Measurements from ENCODE around the gene SIGLEC10.
A peak's percentile ranks its signal among the peaks of the same experiment; 100 is the strongest.
"Not testable (repeated sequence)": the region's sequence is repeated elsewhere in the genome, so short reads cannot be mapped to it uniquely, and the experiment has no call there.

The SIGLEC10 gene

DNA sequence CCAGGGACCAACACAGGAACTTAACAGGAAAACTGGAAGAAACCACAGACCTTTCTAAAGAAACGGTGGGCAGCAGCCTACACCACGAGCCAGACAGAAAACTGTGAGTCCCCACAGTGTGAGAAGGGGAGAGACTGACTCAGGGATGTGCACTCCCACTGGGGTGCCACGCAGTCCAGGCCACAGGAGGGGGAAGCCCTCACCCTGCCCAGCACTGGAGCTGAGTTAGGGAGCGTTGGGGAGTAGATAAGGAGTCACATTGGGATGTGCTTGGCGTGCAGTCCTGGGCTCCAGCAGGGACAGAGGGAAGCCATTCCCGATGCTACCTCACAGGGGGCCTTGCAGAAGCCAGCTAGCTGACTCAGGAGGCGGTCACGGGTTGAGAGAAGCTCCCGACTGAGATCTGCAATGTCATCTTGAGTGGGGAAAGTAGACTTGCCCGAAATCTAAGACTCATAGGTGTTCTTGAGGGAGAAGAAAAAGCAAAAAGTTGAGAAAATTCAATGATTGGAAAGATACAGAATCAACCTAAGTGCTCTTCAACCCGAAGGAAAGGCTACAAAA, 23.5 kb upstream of the SIGLEC10 start:
- DNase-seq (ENCODE audit: low read depth in 2 of 2, low spot score in 1 of 2): peak; percentile 33 to 67

DNA sequence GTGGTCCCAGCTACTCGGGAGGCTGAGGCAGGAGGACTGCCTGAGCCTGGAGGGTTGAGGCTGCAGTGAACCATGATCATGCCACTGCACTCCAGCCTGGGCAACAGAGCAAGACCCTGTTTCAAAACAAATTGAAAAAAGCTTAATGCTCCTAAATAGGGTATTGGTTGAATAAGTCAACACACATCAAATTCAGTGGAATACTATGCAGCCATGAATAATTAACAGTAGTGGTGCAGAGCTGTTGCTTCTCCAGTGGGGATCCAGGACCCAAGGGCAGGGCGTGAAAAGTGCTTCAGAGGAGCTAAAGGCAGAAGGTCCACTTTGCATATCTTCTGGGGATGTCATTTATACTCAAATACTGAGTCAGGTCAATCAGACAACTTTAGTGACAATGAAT, 22.6 kb upstream of the SIGLEC10 start:
- DNase-seq (ENCODE audit: low read depth in 2 of 2, low spot score in 1 of 2): no peak

- DNase-seq (ENCODE audit: low read depth in 2 of 2, low spot score in 1 of 2): no peak
These were observed 21.6 kb upstream of the SIGLEC10 start for GRCh38 chr19:51439021-51439465.

GRCh38 chr19:51434456-51434855, 17.0 kb upstream of the SIGLEC10 start:
- no peak for DNase-seq (ENCODE audit: low read depth in 2 of 2, low spot score in 1 of 2)

DNA sequence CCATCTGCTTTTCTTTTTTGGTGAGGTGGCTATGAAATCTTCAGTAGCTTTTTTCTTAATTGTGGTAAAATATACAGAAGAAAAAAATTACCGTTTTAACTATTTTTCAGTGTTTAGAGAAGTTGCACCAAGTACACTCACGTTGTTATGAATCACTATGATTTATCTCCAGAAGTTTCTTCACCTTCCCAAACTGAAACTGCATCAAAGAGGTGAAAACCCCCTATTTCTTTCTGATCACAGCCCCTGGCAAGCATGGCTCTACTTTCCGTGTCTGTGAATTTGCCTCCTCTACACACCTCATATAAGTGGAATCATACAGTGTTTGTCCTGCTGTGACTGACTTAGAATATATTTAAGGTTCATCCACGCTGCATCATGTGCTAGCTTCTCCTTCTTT, 15.6 kb upstream of the SIGLEC10 start:
- DNase-seq (ENCODE audit: low read depth in 2 of 2, low spot score in 1 of 2): no peak

- no peak for DNase-seq (ENCODE audit: low read depth in 2 of 2, low spot score in 1 of 2)
These were observed 13.7 kb upstream of the SIGLEC10 start for GRCh38 chr19:51431124-51431523.

DNA sequence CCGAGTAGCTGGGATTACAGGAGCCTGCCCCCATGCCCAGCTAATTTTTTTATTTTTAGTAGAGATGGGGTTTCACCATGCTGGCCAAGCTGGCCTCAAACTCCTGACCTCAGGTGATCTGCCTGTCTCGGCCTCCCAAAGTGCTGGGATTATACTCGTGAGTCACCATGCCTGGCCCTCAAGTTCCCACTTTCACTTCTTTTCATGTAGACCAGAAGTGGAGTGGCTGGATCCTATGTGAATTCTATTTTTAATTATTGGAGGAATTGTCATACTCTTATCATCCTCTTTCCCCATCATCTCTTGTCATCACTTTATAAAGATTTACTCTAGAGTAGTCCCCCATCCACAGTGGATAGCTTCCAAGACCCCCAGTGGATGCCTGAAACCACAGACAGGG, 12.8 kb upstream of the SIGLEC10 start:
- no peak for DNase-seq (ENCODE audit: low read depth in 2 of 2, low spot score in 1 of 2)

DNA sequence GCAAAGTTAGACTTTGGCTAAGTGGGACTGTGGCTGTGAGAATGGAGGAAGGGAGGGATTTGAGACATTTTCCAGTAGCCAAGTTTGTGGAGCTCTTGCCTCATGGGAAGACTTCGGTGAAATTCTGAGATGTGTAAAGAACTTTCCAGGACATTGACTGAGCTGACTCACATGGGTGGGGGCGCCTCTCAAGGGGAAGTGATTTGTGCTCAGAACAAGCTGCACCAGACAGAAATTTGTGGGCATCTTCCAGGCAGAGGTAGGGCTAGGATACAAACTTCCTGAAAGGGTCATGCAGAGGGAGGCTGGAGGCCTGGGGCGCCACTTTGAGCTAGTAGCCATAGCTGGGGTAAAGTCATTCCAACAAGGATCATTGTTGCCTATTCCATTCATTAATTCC, 9.8 kb upstream of the SIGLEC10 start:
- DNase-seq (ENCODE audit: low read depth in 2 of 2, low spot score in 1 of 2): no peak

GRCh38 chr19:51422053-51422448, 4.6 kb upstream of the SIGLEC10 start:
- DNase-seq (ENCODE audit: low read depth in 2 of 2, low spot score in 1 of 2): peak; percentile 68 to 84

DNA sequence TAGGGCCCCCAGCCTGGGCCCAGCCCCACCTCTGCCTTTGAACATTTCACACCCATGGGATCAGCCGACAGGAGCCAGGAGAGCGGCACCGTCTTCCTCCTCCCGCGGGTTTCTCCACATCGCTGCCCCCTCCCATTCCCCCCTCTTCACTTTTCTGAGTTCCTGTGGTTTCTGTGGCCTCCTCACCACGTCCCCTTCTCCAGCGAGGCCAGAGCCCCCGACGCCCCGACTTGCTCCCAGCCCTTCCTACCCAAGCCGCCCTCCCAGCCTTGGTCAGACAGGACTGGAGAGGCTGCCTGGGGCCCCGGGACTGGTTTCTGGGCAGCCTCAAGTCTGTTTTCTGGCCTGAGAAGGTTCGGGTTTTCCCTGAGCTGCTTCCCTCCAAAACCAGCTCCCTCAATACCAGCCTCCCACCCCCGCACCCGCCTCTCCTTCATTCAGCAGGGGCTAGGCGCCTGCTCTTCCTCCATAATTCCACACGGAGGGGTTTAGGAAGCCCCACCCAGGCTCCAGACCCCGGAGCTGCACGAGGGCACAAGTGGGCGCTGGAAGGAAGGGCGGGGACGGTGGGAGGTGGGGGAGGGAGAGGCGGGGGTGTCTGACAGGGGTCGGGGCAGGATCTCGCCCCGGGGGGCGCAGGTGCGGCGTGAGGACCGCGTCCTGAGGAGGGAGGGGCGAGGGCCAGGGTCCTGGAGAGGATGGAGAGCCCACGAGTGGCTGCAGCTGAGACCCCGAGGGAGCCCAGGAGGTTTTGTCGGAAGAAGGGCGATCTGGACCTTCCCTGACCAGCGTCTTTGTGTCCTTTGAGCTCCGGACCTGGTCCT, 4.0 kb upstream of the SIGLEC10 start:
- DNase-seq (ENCODE audit: low read depth in 2 of 2, low spot score in 1 of 2): no peak

GRCh38 chr19:51420511-51420910, 3.1 kb upstream of the SIGLEC10 start:
- not testable (repeated sequence) for DNase-seq (ENCODE audit: low read depth in 2 of 2, low spot score in 1 of 2)

- no peak for DNase-seq (ENCODE audit: low read depth in 2 of 2, low spot score in 1 of 2)
These were observed 1.3 kb upstream of the SIGLEC10 start for GRCh38 chr19:51418707-51419106.

- DNase-seq (ENCODE audit: low read depth in 2 of 2, low spot score in 1 of 2): no peak
These were observed 342 bp upstream of the SIGLEC10 start for GRCh38 chr19:51417810-51418157.

DNA sequence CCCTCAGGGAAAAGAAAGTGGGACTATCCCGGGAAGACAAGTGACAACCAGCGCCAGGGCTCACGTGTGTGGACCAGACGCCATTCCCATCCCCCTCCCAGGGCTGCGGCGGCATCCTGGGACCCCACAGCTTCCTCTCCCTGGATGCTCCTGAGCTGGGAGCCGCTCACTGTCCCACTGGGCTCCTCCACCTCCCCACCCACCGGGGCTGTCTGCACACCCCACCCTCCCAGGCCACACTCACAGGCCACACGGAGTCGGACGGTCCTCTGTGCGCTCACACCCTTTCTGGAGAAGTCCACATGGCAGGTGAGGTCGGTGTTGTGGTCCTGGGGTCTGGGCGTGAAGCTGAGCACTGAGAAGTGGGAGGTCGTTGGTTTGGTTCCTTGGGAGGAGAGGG, 1.0 kb downstream of the SIGLEC10 start:
- not testable (repeated sequence) for DNase-seq (ENCODE audit: low read depth in 2 of 2, low spot score in 1 of 2)

GRCh38 chr19:51415187-51415586, 2.3 kb downstream of the SIGLEC10 start:
- DNase-seq (ENCODE audit: low read depth in 2 of 2, low spot score in 1 of 2): no peak

- DNase-seq (ENCODE audit: low read depth in 2 of 2, low spot score in 1 of 2): no peak
These were observed 6.3 kb downstream of the SIGLEC10 start for GRCh38 chr19:51410950-51411748.

DNA sequence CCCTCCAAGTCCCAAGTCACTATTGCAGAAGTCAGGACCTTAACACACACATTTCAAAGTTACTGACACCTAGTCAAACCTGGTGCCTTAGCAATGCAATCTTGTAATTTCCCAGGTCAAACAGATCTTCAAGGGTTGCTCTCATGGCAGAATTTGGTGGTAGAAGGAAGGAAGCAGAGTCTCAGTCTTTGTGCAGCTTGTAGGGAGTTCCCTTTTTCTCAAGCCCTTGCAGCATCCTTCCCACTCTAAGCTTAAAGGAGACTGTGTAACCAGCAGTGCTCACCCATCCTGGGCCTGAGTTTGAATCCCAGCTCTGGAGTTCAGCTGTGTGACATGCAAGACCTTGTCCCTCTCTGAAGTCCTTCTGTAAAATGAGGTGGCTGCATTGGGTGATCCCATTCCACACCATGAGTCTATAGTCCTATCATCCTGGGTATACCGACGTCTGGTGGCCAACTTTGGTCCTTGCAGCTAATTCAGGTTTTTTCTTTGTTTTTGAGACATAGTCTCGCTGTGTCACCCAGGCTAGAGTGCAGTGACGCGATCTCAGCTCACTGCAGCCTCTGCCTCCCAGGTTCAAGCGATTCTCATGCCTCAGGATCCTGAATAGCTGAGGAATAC, 9.8 kb downstream of the SIGLEC10 start:
- no peak for DNase-seq (ENCODE audit: low read depth in 2 of 2, low spot score in 1 of 2)

- no peak for DNase-seq (ENCODE audit: low read depth in 2 of 2, low spot score in 1 of 2)
These were observed 15.3 kb downstream of the SIGLEC10 start for GRCh38 chr19:51402117-51402516.

DNA sequence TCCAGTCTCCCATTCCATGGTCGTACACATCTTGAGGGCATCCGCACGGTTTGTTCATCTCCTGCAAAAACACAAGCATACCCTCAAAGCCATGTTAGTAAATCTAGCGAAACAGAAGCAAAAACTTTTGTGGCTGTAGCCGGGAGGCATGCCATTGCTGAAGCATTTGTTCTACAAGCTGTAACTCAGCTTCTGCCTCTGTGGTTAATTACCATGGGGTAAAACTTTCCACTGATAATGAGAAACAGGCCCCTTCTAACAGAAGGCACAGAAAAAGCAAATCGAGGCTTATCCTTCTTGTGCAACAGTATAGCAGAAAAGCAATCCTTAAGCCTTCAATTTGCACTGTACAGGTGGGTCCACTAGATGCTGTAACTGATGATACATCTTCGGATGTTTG, 17.5 kb downstream of the SIGLEC10 start:
- DNase-seq (ENCODE audit: low read depth in 2 of 2, low spot score in 1 of 2): not testable (repeated sequence)

DNA sequence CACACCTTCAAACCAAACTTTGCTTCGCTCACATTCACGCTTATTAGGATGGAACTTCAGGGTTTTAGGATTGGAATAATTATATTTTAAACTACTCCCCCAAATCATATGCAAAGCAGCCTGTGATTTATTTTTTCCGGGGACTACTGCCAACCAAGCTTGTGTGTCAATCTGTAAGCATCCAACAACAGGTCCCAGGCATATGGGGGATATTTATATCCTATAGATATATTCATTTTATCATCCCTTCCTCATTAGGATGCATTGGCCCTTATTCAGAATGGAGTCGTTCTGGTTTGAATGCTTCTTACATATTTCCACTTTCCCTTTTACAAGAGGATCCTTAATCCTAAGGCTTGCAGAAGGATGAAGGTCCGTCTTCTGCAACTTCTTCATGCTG, 18.2 kb downstream of the SIGLEC10 start:
- no peak for DNase-seq (ENCODE audit: low read depth in 2 of 2, low spot score in 1 of 2)

DNA sequence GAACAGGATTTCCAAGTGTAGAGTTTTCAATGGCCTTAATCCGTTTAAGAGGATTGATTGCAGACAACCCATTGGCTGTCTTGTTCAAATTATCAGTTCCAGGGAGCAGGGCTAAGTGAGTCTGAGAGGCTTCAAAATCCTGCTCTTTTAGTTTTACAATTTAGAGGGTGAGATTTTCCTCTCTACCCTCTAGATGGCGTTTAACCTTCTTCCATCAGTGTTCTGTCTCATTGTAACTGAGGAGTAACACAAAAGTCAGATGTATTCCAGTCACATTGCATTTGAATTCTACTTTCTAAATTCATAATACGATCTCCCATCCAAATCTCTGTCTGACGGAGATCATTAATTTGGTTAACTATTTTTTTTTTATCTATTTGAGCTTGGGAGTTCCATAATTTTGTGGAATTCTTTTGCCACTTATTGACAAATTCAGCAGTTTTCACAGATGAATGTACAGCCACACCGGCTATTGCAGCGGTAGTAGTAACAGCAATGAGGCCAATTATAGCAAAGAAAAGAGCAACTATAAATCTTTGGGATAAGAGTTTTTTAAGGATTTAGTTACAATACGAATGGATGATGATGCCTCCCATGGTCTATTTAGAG, 19.2 kb downstream of the SIGLEC10 start:
- no peak for DNase-seq (ENCODE audit: low read depth in 2 of 2, low spot score in 1 of 2)

Measured in stimulated activated CD8-positive, alpha-beta memory T cell treated with anti-CD3 and anti-CD28 coated beads, Interleukin-4, amount 100 ng/mL, for 4 hours (primary cell).